NCI-H2029 treated with DMSO at 0.1 percent for 48 hours (cell line): ENCODE measurements around the gene NT5C3B.
"Not testable (repeated sequence)": the region's sequence is repeated elsewhere in the genome, so short reads cannot be mapped to it uniquely, and the experiment has no call there.

ENCODE experiments used
- DNase-seq: peaks from one replicate; lab custom pipeline; 2025; lab: John Stamatoyannopoulos, UW

Gene NT5C3B

GRCh38 chr17:41839448-41839847 lies 3.4 kb upstream of the NT5C3B start:
- not testable (repeated sequence) for DNase-seq

- no peak for DNase-seq
Measured at GRCh38 chr17:41837761-41838538, 1.9 kb upstream of the NT5C3B start, which contains the start of gene KLHL10. TSS of gene KLHL10 (plus strand) at chr17:41837825. CDS start at chr17:41837933, 108 bp downstream.

GRCh38 chr17:41836550-41837196 lies 641 bp upstream of the NT5C3B start:
- DNase-seq: no peak

- no peak for DNase-seq
Measured at GRCh38 chr17:41835214-41835799, 725 bp downstream of the NT5C3B start.

- DNase-seq: not testable (repeated sequence)
Measured at GRCh38 chr17:41829961-41830360, 6.1 kb downstream of the NT5C3B start.

GRCh38 chr17:41825175-41825845 lies 10.7 kb downstream of the NT5C3B start:
- DNase-seq: no peak

- no peak for DNase-seq
Measured at GRCh38 chr17:41824086-41824485, 11.9 kb downstream of the NT5C3B start.

GRCh38 chr17:41823580-41823979 lies 12.5 kb downstream of the NT5C3B start:
- no peak for DNase-seq

- DNase-seq: no peak
Measured at GRCh38 chr17:41823141-41823524, 12.9 kb downstream of the NT5C3B start.

- DNase-seq: no peak
Measured at GRCh38 chr17:41822216-41823140, 13.6 kb downstream of the NT5C3B start.

- no peak for DNase-seq
Measured at GRCh38 chr17:41821776-41822175, 14.3 kb downstream of the NT5C3B start.

GRCh38 chr17:41818024-41818423 lies 18.0 kb downstream of the NT5C3B start:
- no peak for DNase-seq

GRCh38 chr17:41816637-41817320 lies 19.3 kb downstream of the NT5C3B start:
- no peak for DNase-seq

- DNase-seq: no peak
Measured at GRCh38 chr17:41814195-41814594, 21.8 kb downstream of the NT5C3B start.

- no peak for DNase-seq
Measured at GRCh38 chr17:41813699-41814124, 22.3 kb downstream of the NT5C3B start.

GRCh38 chr17:41813152-41813680 lies 22.8 kb downstream of the NT5C3B start:
- DNase-seq: no peak

- DNase-seq: no peak
Measured at GRCh38 chr17:41812381-41813151, 23.5 kb downstream of the NT5C3B start, which contains the start of gene FKBP10. TSS of gene FKBP10 (plus strand) at chr17:41813004. CDS start at chr17:41813035, 31 bp downstream.

GRCh38 chr17:41811549-41812380 lies 24.3 kb downstream of the NT5C3B start, which contains the start of gene P3H4:
TSS of gene P3H4 (minus strand) at chr17:41811949. CDS start at chr17:41811915, 34 bp downstream.
- DNase-seq: no peak
